GM18511 (cell line): Measurements from ENCODE around the gene BIRC6.
"Not testable (repeated sequence)": the region's sequence is repeated elsewhere in the genome, so short reads cannot be mapped to it uniquely, and the experiment has no call there.

Experiments used
- ATAC-seq: cut with Tn5 transposase; IDR thresholded peaks from one replicate; pipeline ENCODE4 v1.9.1; 2021; ENCODE audit warnings: mild to moderate bottlenecking, moderate library complexity; ENCODE audit not compliant: unreplicated experiment

The BIRC6 gene

GRCh38 chr2:32436150-32436549 lies 79.3 kb downstream of the BIRC6 start:
- ATAC-seq: no peak

- no peak for ATAC-seq
These were observed 85.2 kb downstream of the BIRC6 start for GRCh38 chr2:32442020-32442467.

- no peak for ATAC-seq
These were observed 89.5 kb downstream of the BIRC6 start for GRCh38 chr2:32446369-32446768.

- no peak for ATAC-seq
These were observed 94.0 kb downstream of the BIRC6 start for GRCh38 chr2:32450851-32451250.

GRCh38 chr2:32452338-32453064 lies 95.7 kb downstream of the BIRC6 start:
- ATAC-seq: no peak

- ATAC-seq: no peak
These were observed 96.6 kb downstream of the BIRC6 start for GRCh38 chr2:32453242-32454062.

GRCh38 chr2:32455816-32456215 lies 99.0 kb downstream of the BIRC6 start:
- ATAC-seq: no peak

GRCh38 chr2:32456808-32457207 lies 100.0 kb downstream of the BIRC6 start:
- no peak for ATAC-seq

GRCh38 chr2:32457814-32458213 lies 101.0 kb downstream of the BIRC6 start:
- ATAC-seq: no peak

- ATAC-seq: not testable (repeated sequence)
These were observed 104.0 kb downstream of the BIRC6 start for GRCh38 chr2:32460861-32461260.

- ATAC-seq: no peak
These were observed 106.3 kb downstream of the BIRC6 start for GRCh38 chr2:32463110-32463509.

GRCh38 chr2:32464431-32464830 lies 107.6 kb downstream of the BIRC6 start:
- no peak for ATAC-seq

- ATAC-seq: no peak
These were observed 115.8 kb downstream of the BIRC6 start for GRCh38 chr2:32472605-32473004.

GRCh38 chr2:32474381-32474780 lies 117.6 kb downstream of the BIRC6 start:
- ATAC-seq: no peak

GRCh38 chr2:32478889-32479620 lies 122.2 kb downstream of the BIRC6 start:
- ATAC-seq: no peak

- no peak for ATAC-seq
These were observed 123.2 kb downstream of the BIRC6 start for GRCh38 chr2:32479993-32480392.

GRCh38 chr2:32482471-32482870 lies 125.6 kb downstream of the BIRC6 start:
- no peak for ATAC-seq

- ATAC-seq: no peak
These were observed 128.1 kb downstream of the BIRC6 start for GRCh38 chr2:32484937-32485336.

GRCh38 chr2:32485399-32485798 lies 128.6 kb downstream of the BIRC6 start:
- no peak for ATAC-seq

- no peak for ATAC-seq
These were observed 132.2 kb downstream of the BIRC6 start for GRCh38 chr2:32489061-32489460.

GRCh38 chr2:32491346-32491745 lies 134.5 kb downstream of the BIRC6 start:
- no peak for ATAC-seq
